DND-41 (cell line): ENCODE data around the gene FAM227B.

ENCODE experiments used
- ATAC-seq: fragments of 200-7000 bp; cut with Tn5 transposase; 3 replicates; pipeline ENCODE4 v1.9.1; 2021; ENCODE audit warnings: low read depth; ENCODE audit not compliant: insufficient read depth
- DNase-seq: peaks from one replicate; pipeline ENCODE4 v3.0.0-alpha.2; 2020
- H2AFZ ChIP-seq: 2 replicates; pipeline ENCODE4 v1.6.0; 2012; ENCODE audit warnings: low read depth, low read length
- H3K27ac ChIP-seq: 2 replicates; pipeline ENCODE4 v1.5.1; 2012; ENCODE audit warnings: low read length, inconsistent platforms
- H3K27me3 ChIP-seq: fragments of 200-600 bp; sonication (generic); 2 replicates; pipeline ENCODE4 v1.6.0; 2012; ENCODE audit warnings: low read length, mild to moderate bottlenecking, inconsistent platforms; ENCODE audit not compliant: insufficient read depth, poor library complexity
- H3K36me3 ChIP-seq: 2 replicates; pipeline ENCODE4 v1.5.1; 2012; ENCODE audit warnings: low read length, inconsistent platforms; ENCODE audit not compliant: insufficient read depth
- H3K4me1 ChIP-seq: 2 replicates; pipeline ENCODE4 v1.5.1; 2012; ENCODE audit warnings: mild to moderate bottlenecking, low read length; ENCODE audit not compliant: insufficient read depth
- H3K4me2 ChIP-seq: 2 replicates; pipeline ENCODE4 v1.6.0; 2012; ENCODE audit warnings: mild to moderate bottlenecking, moderate library complexity, low read length, inconsistent platforms; ENCODE audit not compliant: insufficient read depth
- H3K4me3 ChIP-seq, 2 experiments: fragments of 200-600 bp in 1 of 2; shearing (Covaris generic) in 1 of 2; 2 replicates each; pipeline ENCODE4 v1.5.1; 2012 to 2016; ENCODE audit warnings: inconsistent platforms in 2 of 2, low read length in 2 of 2, mild to moderate bottlenecking in 2 of 2, low read depth in 1 of 2, moderate library complexity in 1 of 2
- H3K79me2 ChIP-seq: 2 replicates; pipeline ENCODE4 v1.6.0; 2012; ENCODE audit warnings: low read length, inconsistent platforms; ENCODE audit not compliant: insufficient read depth
- H3K9ac ChIP-seq: 2 replicates; pipeline ENCODE4 v1.6.0; 2012; ENCODE audit warnings: low read depth, mild to moderate bottlenecking, inconsistent platforms, low read length, moderate library complexity
- H3K9me3 ChIP-seq: 2 replicates; pipeline ENCODE4 v1.5.1; 2012; ENCODE audit warnings: low read length, moderate library complexity, mild to moderate bottlenecking, inconsistent platforms; ENCODE audit not compliant: insufficient read depth, severe bottlenecking
- H4K20me1 ChIP-seq: 2 replicates; pipeline ENCODE4 v1.6.0; 2012; ENCODE audit warnings: low read length; ENCODE audit not compliant: insufficient read depth
- EZH2 ChIP-seq: IDR thresholded peaks from 3 replicates; pipeline ENCODE4 v1.6.1; 2012; ENCODE audit warnings: borderline replicate concordance, low read depth, mild to moderate bottlenecking, moderate library complexity, low read length, inconsistent platforms; ENCODE audit not compliant: severe bottlenecking
- TF ChIP-seq, protein P1 (sequence below): IDR thresholded peaks from 2 replicates; pipeline ENCODE4 v1.5.1; 2012; ENCODE audit warnings: borderline replicate concordance, low read length, moderate library complexity, mild to moderate bottlenecking; ENCODE audit not compliant: poor library complexity, severe bottlenecking; ENCODE audit errors: extremely low read depth

FAM227B gene

DNA sequence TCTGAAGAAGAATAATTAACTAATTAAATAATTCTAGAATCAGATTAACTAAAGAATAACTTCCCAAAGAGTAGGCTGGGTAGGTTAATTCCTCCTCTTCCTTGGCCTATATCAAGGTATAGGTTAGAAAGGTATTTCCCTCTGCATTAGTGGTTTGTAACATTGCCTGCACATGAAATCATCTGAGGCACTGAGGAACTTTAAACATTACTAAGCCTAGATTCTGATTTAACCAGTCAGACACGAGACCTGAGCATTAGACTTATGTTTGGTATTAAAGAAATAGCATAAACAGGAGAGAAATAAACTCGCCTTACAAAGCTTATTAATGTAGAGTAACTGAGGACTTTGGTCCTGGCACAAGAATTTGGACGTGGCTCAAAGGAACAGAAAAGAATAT is 113.4 kb downstream of the FAM227B start:
- H3K4me3 ChIP-seq, result no peak overlapping the region
- DNase-seq (no peak), ATAC-seq (no peak)
- no peaks in the 10 kb centered on the region for H4K20me1 ChIP-seq
- no peaks in the 10 kb centered on the region for H3K79me2 ChIP-seq
- no peak overlapping the region for H3K27ac ChIP-seq
- no peaks in the 10 kb centered on the region for H3K4me1 ChIP-seq
- H3K36me3 ChIP-seq, result no peaks in the 10 kb centered on the region
- H2AFZ ChIP-seq, result no peak overlapping the region
- H3K4me2 ChIP-seq, result no peak overlapping the region
- H3K27me3 ChIP-seq, result no peaks in the 10 kb centered on the region
- no peaks in the 10 kb centered on the region for H3K9me3 ChIP-seq
- TF ChIP-seq EZH2, result no peak
- TF ChIP-seq, protein P1, sequence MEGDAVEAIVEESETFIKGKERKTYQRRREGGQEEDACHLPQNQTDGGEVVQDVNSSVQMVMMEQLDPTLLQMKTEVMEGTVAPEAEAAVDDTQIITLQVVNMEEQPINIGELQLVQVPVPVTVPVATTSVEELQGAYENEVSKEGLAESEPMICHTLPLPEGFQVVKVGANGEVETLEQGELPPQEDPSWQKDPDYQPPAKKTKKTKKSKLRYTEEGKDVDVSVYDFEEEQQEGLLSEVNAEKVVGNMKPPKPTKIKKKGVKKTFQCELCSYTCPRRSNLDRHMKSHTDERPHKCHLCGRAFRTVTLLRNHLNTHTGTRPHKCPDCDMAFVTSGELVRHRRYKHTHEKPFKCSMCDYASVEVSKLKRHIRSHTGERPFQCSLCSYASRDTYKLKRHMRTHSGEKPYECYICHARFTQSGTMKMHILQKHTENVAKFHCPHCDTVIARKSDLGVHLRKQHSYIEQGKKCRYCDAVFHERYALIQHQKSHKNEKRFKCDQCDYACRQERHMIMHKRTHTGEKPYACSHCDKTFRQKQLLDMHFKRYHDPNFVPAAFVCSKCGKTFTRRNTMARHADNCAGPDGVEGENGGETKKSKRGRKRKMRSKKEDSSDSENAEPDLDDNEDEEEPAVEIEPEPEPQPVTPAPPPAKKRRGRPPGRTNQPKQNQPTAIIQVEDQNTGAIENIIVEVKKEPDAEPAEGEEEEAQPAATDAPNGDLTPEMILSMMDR, result no peak
- H3K9ac ChIP-seq, result no peak overlapping the region

DNA sequence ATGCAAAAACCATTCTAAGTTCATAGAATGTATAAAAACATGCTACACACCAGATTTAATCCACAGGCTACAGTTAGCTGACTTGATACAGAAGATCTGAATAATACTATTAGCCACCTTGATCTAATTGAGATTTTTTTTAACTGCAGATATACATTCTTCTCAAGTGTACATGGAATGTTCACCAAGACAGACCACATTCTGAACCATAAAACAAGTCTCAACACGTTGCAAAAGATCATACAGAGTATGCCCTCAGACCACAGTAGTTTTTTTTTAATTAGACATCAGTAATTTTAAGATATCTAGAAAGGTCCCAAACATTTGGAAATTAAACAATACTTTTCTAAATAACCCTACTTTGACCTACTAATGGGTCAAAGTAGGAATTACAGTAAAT is 114.3 kb downstream of the FAM227B start:
- no peaks in the 10 kb centered on the region for H4K20me1 ChIP-seq
- no peak overlapping the region for H2AFZ ChIP-seq
- H3K9ac ChIP-seq, result no peak overlapping the region
- H3K27ac ChIP-seq, result no peak overlapping the region
- H3K27me3 ChIP-seq, result no peaks in the 10 kb centered on the region
- no peaks in the 10 kb centered on the region for H3K36me3 ChIP-seq
- TF ChIP-seq EZH2, result no peak
- TF ChIP-seq, protein P1, result no peak
- no peaks in the 10 kb centered on the region for H3K79me2 ChIP-seq
- DNase-seq, result no peak
- H3K4me2 ChIP-seq, result no peak overlapping the region
- H3K4me3 ChIP-seq, result no peak overlapping the region
- H3K9me3 ChIP-seq, result no peaks in the 10 kb centered on the region
- ATAC-seq, result no peak
- H3K4me1 ChIP-seq, result no peaks in the 10 kb centered on the region

DNA sequence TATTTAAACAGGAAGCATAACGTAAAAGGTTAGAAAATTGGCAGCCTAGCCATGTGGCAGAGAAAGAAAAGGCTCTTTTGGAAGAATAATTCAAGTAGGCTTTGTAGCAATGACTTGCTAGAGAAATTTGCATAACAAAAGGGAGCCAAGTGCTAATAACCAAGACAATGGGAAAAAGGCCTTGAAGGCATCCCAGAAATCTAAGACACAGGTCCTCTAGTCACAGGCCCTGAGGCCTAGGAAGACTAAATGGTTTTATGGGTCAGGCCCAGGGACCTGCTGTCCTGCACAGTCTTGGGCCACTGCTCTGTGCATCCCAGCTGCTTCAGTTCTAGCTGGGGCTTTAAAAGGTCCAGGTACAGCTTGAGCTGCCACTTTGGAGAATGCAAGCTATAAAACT is 119.0 kb downstream of the FAM227B start:
- Histone ChIP-seq H3K4me1 (no peaks in the 10 kb centered on the region), H3K27me3 (no peaks in the 10 kb centered on the region), H4K20me1 (no peaks in the 10 kb centered on the region), H3K79me2 (no peaks in the 10 kb centered on the region), H3K9ac (no peak overlapping the region), H3K36me3 (no peaks in the 10 kb centered on the region), H3K4me3 (no peak overlapping the region), H3K4me2 (no peak overlapping the region), H3K27ac (no peak overlapping the region), H2AFZ (no peak overlapping the region), H3K9me3 (no peaks in the 10 kb centered on the region)
- ATAC-seq (no peak), DNase-seq (no peak)
- no peak for TF ChIP-seq EZH2

DNA sequence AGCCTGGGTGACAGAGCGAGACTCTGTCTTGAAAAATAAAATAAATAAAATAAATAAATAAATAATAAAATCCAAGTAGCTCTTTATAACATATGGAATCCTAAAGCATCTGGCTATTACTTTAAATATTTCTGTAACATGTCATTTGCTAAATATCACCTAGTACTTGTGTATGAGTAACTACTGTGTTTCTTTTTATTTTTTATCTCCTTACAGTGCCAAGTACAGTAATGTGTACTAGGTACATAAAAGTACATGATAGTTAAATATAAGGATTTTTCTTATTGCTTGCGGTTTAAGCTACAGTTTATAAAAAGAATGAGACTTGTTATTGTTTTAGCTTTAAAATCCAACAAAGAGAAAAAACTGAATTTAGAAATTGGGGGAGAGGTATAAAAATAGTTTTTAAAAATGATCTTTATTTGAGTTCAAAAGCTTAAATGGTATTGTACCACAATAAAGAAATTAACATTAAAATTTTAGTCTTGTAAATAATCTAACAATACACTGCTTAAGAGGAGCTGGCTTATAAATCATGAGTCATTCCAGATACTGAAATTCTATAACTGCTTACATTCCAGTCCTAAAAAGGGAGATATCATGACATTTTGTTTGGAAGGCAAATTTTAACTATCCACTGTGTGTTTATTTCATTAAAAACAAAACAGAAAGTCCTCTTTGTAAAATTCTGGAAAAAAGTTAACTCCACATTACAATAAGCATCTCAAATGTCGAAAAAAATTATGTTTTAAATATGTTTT is 124.4 kb downstream of the FAM227B start:
- ATAC-seq (no peak), DNase-seq (no peak)
- Histone ChIP-seq H3K4me1 (no peaks in the 10 kb centered on the region), H2AFZ (no peak overlapping the region), H3K9me3 (no peaks in the 10 kb centered on the region), H3K27me3 (no peaks in the 10 kb centered on the region), H3K4me2 (no peak overlapping the region), H3K4me3 (no peak overlapping the region), H3K36me3 (no peaks in the 10 kb centered on the region), H3K27ac (no peak overlapping the region), H3K9ac (no peak overlapping the region), H3K79me2 (no peaks in the 10 kb centered on the region), H4K20me1 (no peaks in the 10 kb centered on the region)
- TF ChIP-seq, protein P1, result no peak
- no peak for TF ChIP-seq EZH2
